ENCODE results near the gene MCCC2.

- TF ChIP-seq, protein P1, sequence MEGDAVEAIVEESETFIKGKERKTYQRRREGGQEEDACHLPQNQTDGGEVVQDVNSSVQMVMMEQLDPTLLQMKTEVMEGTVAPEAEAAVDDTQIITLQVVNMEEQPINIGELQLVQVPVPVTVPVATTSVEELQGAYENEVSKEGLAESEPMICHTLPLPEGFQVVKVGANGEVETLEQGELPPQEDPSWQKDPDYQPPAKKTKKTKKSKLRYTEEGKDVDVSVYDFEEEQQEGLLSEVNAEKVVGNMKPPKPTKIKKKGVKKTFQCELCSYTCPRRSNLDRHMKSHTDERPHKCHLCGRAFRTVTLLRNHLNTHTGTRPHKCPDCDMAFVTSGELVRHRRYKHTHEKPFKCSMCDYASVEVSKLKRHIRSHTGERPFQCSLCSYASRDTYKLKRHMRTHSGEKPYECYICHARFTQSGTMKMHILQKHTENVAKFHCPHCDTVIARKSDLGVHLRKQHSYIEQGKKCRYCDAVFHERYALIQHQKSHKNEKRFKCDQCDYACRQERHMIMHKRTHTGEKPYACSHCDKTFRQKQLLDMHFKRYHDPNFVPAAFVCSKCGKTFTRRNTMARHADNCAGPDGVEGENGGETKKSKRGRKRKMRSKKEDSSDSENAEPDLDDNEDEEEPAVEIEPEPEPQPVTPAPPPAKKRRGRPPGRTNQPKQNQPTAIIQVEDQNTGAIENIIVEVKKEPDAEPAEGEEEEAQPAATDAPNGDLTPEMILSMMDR (IDR thresholded peaks at IDR 0.05; ENCODE audit: poor library complexity): no peak
- TF ChIP-seq EZH2 (IDR thresholded peaks at IDR 0.05; ENCODE audit: borderline replicate concordance): no peak
- TF ChIP-seq EZH2phosphoT487 (IDR thresholded peaks at IDR 0.05; ENCODE audit: low read depth, severe bottlenecking, unreplicated experiment): no peak
These were observed 33.5 kb downstream of the MCCC2 start for GRCh38 chr5:71620630-71621029.

All from hepatocyte (in vitro differentiated cells).